HepG2 (cell line): Measurements from ENCODE around the gene LARP1.

ENCODE experiments used
- TCF12 ChIP-seq, 2 experiments: fragments of 450-650 bp in 1 of 2; sonication (generic) in 1 of 2; formaldehyde crosslinking in 1 of 2; IDR thresholded peaks; 2 replicates each; pipeline versions ENCODE4 v1.6.1 to v1.8.0; 2017 to 2022; ENCODE audit warnings: antibody characterized with exemption in 1 of 2, mild to moderate bottlenecking in 1 of 2, missing genetic modification reagents in 1 of 2, moderate library complexity in 1 of 2
- TF ChIP-seq, protein P1 (sequence below): sonication (generic); formaldehyde crosslinking; IDR thresholded peaks from 2 replicates; pipeline ENCODE4 v1.5.0; 2020; ENCODE audit warnings: mild to moderate bottlenecking, missing genetic modification reagents, moderate library complexity
- TF ChIP-seq, protein P2 (sequence below): sonication (generic); formaldehyde crosslinking; IDR thresholded peaks from 2 replicates; pipeline ENCODE4 v1.4.0; 2020; ENCODE audit warnings: missing genetic modification reagents

DNA sequence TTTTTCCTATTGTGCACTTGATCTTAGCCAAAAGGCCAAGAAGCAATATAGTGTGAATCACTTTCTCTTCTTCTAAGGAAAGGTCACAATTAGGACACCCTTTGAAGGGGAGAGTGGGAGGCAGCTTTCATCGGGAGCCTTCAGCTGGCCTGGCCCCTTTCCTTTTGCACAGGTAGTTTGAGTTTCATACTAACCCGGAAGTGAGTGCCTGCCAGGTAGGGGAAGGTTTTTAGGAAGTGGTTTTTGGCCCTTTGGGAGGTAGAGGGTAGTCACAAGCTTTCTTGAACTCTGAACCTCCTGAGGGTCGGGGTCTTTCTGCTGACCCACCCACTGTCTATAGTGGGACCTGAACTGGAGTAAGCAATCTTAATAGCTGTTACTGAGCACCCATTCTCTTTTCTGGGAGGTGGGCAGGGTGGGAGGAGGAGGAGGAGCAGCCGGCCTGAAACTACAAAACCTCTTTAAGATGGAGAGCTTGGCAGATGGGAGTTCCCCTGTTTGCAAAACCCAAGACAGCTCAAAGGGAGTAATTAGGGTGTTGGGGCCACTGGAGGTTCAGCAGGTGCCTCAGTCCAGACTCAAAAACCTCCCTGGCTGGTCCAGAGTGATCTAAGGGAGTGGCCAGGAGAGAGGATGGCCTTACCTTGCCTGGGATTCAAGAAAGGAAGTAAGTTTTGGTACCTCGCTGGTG lies 6.0 kb downstream of the LARP1 start:
- TF ChIP-seq, protein P1, sequence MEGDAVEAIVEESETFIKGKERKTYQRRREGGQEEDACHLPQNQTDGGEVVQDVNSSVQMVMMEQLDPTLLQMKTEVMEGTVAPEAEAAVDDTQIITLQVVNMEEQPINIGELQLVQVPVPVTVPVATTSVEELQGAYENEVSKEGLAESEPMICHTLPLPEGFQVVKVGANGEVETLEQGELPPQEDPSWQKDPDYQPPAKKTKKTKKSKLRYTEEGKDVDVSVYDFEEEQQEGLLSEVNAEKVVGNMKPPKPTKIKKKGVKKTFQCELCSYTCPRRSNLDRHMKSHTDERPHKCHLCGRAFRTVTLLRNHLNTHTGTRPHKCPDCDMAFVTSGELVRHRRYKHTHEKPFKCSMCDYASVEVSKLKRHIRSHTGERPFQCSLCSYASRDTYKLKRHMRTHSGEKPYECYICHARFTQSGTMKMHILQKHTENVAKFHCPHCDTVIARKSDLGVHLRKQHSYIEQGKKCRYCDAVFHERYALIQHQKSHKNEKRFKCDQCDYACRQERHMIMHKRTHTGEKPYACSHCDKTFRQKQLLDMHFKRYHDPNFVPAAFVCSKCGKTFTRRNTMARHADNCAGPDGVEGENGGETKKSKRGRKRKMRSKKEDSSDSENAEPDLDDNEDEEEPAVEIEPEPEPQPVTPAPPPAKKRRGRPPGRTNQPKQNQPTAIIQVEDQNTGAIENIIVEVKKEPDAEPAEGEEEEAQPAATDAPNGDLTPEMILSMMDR (CRISPR knock-in tag), result no peak
- TF ChIP-seq TCF12 (IDR thresholded peaks at IDR 0.05) (no peak), TCF12 (CRISPR knock-in tag; IDR thresholded peaks at IDR 0.05) (no peak)
- TF ChIP-seq, protein P2, sequence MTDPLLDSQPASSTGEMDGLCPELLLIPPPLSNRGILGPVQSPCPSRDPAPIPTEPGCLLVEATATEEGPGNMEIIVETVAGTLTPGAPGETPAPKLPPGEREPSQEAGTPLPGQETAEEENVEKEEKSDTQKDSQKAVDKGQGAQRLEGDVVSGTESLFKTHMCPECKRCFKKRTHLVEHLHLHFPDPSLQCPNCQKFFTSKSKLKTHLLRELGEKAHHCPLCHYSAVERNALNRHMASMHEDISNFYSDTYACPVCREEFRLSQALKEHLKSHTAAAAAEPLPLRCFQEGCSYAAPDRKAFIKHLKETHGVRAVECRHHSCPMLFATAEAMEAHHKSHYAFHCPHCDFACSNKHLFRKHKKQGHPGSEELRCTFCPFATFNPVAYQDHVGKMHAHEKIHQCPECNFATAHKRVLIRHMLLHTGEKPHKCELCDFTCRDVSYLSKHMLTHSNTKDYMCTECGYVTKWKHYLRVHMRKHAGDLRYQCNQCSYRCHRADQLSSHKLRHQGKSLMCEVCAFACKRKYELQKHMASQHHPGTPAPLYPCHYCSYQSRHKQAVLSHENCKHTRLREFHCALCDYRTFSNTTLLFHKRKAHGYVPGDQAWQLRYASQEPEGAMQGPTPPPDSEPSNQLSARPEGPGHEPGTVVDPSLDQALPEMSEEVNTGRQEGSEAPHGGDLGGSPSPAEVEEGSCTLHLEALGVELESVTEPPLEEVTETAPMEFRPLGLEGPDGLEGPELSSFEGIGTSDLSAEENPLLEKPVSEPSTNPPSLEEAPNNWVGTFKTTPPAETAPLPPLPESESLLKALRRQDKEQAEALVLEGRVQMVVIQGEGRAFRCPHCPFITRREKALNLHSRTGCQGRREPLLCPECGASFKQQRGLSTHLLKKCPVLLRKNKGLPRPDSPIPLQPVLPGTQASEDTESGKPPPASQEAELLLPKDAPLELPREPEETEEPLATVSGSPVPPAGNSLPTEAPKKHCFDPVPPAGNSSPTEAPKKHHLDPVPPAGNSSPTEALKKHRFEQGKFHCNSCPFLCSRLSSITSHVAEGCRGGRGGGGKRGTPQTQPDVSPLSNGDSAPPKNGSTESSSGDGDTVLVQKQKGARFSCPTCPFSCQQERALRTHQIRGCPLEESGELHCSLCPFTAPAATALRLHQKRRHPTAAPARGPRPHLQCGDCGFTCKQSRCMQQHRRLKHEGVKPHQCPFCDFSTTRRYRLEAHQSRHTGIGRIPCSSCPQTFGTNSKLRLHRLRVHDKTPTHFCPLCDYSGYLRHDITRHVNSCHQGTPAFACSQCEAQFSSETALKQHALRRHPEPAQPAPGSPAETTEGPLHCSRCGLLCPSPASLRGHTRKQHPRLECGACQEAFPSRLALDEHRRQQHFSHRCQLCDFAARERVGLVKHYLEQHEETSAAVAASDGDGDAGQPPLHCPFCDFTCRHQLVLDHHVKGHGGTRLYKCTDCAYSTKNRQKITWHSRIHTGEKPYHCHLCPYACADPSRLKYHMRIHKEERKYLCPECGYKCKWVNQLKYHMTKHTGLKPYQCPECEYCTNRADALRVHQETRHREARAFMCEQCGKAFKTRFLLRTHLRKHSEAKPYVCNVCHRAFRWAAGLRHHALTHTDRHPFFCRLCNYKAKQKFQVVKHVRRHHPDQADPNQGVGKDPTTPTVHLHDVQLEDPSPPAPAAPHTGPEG (CRISPR knock-in tag), result no peak
